PFSK-1 (cell line): ENCODE measurements around the gene EPHB3.

Experiments used
- FOXP2 ChIP-seq: optimal IDR thresholded peaks from 2 replicates; pipeline ENCODE3; 2011; ENCODE audit warnings: borderline replicate concordance, control low read depth, inconsistent platforms; ENCODE audit not compliant: insufficient read depth; ENCODE audit errors: extremely low read length, extremely low read depth
- POLR2AphosphoS5 ChIP-seq: IDR thresholded peaks from 2 replicates; pipeline ENCODE4 v1.6.1; 2012; ENCODE audit warnings: low read depth, mild to moderate bottlenecking, control low read depth, low read length, moderate library complexity
- REST ChIP-seq, 2 experiments: IDR thresholded peaks; 2 replicates each; pipeline versions ENCODE4 v1.6.1 to v1.8.0; 2011 to 2012; ENCODE audit warnings: low read depth in 2 of 2, low read length in 2 of 2, control low read depth in 1 of 2, inconsistent platforms in 1 of 2, mild to moderate bottlenecking in 1 of 2, moderate library complexity in 1 of 2; ENCODE audit not compliant: insufficient read depth in 1 of 2
- SIN3A ChIP-seq: IDR thresholded peaks from 2 replicates; pipeline ENCODE4 v1.6.1; 2012; ENCODE audit warnings: mild to moderate bottlenecking, low read length, moderate library complexity, borderline replicate concordance; ENCODE audit not compliant: insufficient read depth
- TAF1 ChIP-seq: IDR thresholded peaks from 2 replicates; pipeline ENCODE4 v1.6.1; 2012; ENCODE audit warnings: low read length, control low read depth, borderline replicate concordance; ENCODE audit not compliant: insufficient read depth

The EPHB3 gene

GRCh38 chr3:184578822-184579221 is 17.2 kb downstream of the EPHB3 start:
- TF ChIP-seq TAF1: no peak
- TF ChIP-seq REST (IDR thresholded peaks at IDR 0.05; ENCODE audit: insufficient read depth in 1 of 2, low read depth in 2 of 2, low read length in 2 of 2): no peak
- no peak for TF ChIP-seq SIN3A
- no peak for TF ChIP-seq FOXP2
- no peak for TF ChIP-seq POLR2AphosphoS5

- TF ChIP-seq POLR2AphosphoS5: no peak
- no peak for TF ChIP-seq REST (IDR thresholded peaks at IDR 0.05; ENCODE audit: insufficient read depth in 1 of 2, low read depth in 2 of 2, low read length in 2 of 2)
- no peak for TF ChIP-seq FOXP2
- TF ChIP-seq TAF1: no peak
- TF ChIP-seq SIN3A: no peak
Observed at GRCh38 chr3:184579513-184579912, 17.9 kb downstream of the EPHB3 start.

- TF ChIP-seq FOXP2: no peak
- TF ChIP-seq REST (IDR thresholded peaks at IDR 0.05; ENCODE audit: insufficient read depth in 1 of 2, low read depth in 2 of 2, low read length in 2 of 2): no peak
- TF ChIP-seq TAF1: no peak
- no peak for TF ChIP-seq POLR2AphosphoS5
- no peak for TF ChIP-seq SIN3A
Observed at GRCh38 chr3:184580376-184580775, 18.8 kb downstream of the EPHB3 start.

- TF ChIP-seq SIN3A (no peak), FOXP2 (no peak), POLR2AphosphoS5 (no peak), TAF1 (no peak), REST (IDR thresholded peaks at IDR 0.05; ENCODE audit: insufficient read depth in 1 of 2, low read depth in 2 of 2, low read length in 2 of 2) (no peak)
Observed at GRCh38 chr3:184581331-184581855, 19.8 kb downstream of the EPHB3 start.
